HG03066 (cell line): ENCODE measurements around the gene TOX2.

Experiments
- ATAC-seq: cut with Tn5 transposase; IDR thresholded peaks from one replicate; pipeline ENCODE4 v1.9.1; 2021; ENCODE audit warnings: low read depth; ENCODE audit not compliant: unreplicated experiment

TOX2 gene

GRCh38 chr20:43994486-43995100 is 79.9 kb downstream of the TOX2 start:
- ATAC-seq: no peak

GRCh38 chr20:43995645-43996044 is 81.0 kb downstream of the TOX2 start:
- no peak for ATAC-seq

- no peak for ATAC-seq
These were observed 81.7 kb downstream of the TOX2 start for GRCh38 chr20:43996240-43996930.

GRCh38 chr20:43999848-44000247 is 85.2 kb downstream of the TOX2 start:
- no peak for ATAC-seq

- no peak for ATAC-seq
These were observed 87.3 kb downstream of the TOX2 start for GRCh38 chr20:44001667-44002596.

DNA sequence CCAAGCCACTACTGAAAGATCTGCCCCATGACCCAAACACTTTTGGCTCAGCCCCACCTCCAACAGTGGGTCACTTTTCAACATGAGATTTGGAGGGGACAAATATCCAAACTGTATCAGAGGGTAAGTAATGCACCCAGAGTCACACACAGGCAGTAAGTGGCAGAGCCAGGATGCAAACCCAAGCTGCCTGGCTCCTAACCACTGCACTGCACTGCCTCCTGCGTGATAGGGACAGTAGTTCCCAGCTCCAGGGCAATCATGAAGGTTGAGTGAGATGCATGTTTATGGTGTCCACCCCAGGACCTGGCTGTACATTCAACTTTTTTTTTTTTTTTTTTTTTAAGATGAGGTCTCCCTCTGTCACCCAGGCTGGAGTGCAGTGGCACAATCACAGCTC is 88.2 kb downstream of the TOX2 start:
- no peak for ATAC-seq

DNA sequence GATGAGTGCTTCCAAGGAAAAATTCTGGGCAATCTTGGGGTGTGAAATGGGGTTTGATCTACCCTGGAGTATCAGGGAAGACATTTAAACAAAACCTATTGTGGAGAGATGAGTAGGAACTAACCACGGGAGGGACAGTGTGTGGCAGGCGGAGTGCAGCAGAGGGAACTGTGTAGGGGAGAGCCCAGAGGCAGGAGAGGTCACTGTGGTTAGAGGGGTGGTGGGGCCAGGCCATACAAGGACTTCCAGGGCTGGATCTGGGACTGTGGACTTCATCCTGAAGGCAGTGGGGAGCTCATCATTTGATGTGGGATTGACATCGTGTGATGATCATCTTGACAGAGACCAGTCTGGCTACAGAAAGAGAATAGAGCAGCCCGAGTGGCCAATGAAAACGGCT is 89.0 kb downstream of the TOX2 start:
- no peak for ATAC-seq

DNA sequence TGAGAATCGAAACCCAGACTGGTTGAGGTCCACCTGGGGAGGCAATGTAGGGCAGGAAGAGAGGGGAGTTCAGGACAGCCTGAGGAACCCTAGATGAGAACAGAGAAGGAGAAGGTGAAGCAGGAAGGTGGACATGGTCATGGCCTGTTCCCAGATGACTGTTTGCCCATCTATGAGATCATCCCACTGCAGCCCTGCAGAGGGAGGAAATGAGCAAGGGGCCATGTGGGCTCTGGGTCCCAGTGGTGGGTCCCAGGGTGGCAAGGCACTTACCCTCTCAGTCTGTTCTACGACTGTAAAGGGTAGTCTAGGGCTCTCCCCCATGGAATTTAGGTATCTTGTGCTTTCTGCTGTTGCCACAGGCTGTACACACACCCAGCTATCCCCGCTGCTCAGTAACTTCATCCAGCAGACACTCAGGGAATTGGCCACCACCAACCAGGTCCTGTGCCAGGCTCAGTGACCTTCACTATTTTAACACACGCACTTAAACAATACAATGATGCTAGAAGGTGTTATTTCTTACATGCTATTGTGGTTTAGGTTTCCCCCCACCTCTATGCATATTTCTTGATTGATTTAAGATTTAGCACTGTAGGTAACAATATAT is 89.8 kb downstream of the TOX2 start:
- ATAC-seq: no peak

DNA sequence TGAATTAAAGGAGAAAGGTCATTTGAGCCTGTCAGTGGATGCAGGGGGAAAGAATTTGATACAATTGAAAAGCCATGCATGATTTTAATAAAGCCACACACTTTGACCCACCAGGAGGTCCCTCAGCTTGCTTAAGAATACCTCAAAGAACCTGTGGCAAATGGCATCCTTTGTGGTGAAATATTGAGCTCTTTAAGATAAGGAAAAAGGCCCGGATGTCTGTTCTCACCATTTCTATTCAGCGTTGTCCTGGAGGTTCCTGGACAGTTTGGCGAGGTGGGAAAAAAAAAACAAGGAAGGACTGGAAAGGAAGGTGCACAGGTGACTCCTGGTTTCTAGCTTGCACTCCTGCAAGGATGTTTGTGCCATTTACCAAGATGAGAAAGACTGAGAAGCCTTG is 91.0 kb downstream of the TOX2 start:
- ATAC-seq: no peak

GRCh38 chr20:44006126-44006525 is 91.5 kb downstream of the TOX2 start:
- no peak for ATAC-seq

GRCh38 chr20:44006578-44006977 is 91.9 kb downstream of the TOX2 start:
- no peak for ATAC-seq

DNA sequence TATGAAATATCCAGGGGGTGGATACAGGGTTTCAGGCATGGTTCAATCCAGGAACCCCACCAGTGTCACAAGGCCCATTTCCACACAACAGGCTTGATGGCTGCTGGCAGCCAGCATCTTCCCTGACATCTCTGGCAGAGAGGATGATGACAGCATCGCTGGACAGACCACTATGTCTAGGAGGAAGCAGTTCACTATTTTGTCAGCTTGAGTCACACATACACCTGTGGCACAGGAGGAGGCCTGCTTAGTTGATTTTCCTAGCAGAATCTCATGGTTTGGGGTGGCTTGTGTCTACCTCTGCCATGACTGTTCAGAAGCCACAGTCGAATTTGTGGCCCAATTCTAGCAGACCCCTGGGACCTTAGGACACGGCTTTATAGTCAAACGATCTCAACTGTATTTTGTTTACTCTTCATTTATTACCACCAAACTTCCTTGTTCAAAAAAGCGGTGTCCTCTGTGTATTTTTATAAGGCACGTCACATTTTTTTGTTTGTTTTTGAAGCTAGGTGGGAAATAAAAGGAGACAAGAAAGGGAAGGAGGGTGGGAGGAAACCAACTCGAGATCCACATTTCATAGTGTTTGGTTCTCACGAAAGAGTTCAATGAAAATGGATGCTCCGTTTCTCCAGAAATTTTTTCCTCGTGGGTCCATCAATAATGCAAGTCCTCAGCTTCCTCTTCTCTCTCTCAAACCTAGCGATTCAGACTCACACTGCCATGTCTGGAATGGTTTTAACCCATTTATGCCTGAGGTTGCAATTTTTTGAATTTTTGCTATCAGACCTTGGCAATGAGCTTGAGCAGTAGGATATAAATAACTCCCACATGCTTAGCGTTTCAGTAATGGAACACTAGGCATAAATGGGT is 94.4 kb downstream of the TOX2 start:
- ATAC-seq: no peak

- ATAC-seq: no peak
These were observed 95.0 kb downstream of the TOX2 start for GRCh38 chr20:44009679-44009992.

GRCh38 chr20:44010162-44010704 is 95.6 kb downstream of the TOX2 start:
- no peak for ATAC-seq

DNA sequence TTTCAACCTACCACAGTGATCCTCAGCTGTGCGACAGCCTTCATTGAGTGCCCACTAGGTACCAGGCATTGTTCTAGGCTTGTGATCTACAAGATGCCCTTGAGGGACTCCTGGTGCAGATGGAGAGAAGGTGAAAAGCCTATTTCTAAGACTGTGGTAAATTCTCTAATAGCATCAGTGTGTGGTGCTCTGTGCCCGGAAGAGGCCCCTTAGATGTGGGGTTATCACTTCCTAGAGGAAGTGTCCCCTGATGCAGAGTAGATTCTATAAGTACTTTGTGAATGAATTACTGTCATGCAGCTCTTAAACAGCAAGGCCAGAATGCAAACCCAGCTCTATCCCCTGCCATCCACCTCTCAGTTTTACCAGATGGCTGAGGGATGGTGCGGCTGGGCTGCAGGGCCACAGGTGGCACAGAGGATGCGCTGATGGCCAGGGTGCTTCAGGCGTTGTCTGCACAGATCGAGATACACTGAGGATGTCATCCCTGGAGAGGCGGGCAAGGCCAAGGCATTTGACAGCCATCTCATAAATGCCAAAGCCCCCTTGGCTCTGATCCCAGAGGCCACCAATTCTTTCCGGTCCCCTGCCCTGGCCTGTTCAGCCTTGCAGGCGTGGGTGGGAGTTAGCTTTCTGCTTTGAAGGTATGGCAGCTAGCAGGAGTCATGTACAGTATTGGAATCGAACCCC is 96.7 kb downstream of the TOX2 start:
- no peak for ATAC-seq

GRCh38 chr20:44012466-44013226 is 98.0 kb downstream of the TOX2 start:
- ATAC-seq: no peak

- ATAC-seq: no peak
These were observed 100.4 kb downstream of the TOX2 start for GRCh38 chr20:44014807-44015732.

- no peak for ATAC-seq
These were observed 101.1 kb downstream of the TOX2 start for GRCh38 chr20:44015733-44016103.
